HG03457 (cell line): ENCODE data around the gene CAPN2.

Experiments used
- ATAC-seq: cut with Tn5 transposase; IDR thresholded peaks from one replicate; pipeline ENCODE4 v1.9.1; 2021; ENCODE audit warnings: moderate number of reproducible peaks; ENCODE audit not compliant: unreplicated experiment

CAPN2 gene

DNA sequence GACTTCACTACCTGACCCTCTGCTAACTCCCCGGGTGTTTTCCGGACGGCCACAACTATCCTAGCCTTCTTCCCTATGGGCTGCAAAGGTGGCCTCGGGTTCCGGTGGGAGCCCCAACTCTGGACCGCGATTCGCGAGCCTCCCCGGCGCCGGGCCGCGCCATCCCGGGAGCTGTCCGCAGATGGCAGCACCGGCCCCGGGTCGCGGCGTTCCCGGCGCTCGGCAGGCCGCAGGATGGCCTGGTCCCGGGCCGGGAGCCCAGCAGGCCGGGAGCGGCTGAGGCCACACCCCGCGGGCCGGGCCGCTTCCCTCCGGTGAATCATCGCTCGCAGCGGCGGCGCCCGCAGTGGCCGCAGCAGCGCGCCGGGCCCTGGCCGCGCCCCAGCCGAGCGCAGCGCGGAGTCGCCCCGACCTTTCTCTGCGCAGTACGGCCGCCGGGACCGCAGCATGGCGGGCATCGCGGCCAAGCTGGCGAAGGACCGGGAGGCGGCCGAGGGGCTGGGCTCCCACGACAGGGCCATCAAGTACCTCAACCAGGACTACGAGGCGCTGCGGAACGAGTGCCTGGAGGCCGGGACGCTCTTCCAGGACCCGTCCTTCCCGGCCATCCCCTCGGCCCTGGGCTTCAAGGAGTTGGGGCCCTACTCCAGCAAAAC, at the start of gene CAPN2:
Gene CAPN2, plus strand, starts transcription at position 346 of the 656 bp plus-strand sequence. Its CDS starts 102 bp downstream, at position 448.
- ATAC-seq: no peak

DNA sequence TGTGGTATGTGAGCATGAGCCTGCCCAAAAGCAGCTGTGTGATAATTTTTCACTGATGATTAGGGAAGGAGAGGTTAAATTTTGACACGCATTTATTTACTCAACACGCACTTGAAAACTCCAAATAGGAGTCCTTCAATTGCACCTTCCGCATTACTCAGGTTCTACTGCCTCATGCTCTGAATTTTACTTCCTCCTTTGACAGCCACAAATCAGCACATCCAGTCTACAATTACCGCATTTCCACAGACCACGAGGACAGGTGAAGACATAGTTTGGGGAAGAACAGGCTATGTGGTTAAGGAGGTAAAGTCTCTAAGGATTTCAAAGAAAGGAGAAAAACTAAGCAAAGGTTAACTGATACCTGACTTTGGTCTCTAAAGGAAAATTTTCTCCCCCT, 49.4 kb upstream of the CAPN2 start:
- ATAC-seq: no peak

DNA sequence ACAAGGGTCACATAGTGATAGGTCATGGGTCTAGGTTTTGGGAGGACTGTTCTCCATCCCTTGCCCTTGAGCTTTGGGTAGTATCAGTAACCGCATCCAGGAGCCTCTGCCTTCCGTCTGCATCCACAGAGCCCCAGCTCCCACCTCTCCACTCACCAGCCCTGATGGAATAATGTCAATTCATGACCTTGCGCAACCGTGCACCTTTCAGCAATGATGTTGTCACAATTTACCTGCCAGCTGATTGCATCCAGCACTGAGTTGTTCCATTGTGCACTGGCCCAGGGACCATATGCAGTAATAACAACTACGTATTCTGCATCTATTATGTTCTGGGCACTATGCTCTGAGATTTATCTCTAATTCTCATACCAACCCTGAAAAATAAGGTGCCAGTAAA, 48.2 kb upstream of the CAPN2 start:
- no peak for ATAC-seq

DNA sequence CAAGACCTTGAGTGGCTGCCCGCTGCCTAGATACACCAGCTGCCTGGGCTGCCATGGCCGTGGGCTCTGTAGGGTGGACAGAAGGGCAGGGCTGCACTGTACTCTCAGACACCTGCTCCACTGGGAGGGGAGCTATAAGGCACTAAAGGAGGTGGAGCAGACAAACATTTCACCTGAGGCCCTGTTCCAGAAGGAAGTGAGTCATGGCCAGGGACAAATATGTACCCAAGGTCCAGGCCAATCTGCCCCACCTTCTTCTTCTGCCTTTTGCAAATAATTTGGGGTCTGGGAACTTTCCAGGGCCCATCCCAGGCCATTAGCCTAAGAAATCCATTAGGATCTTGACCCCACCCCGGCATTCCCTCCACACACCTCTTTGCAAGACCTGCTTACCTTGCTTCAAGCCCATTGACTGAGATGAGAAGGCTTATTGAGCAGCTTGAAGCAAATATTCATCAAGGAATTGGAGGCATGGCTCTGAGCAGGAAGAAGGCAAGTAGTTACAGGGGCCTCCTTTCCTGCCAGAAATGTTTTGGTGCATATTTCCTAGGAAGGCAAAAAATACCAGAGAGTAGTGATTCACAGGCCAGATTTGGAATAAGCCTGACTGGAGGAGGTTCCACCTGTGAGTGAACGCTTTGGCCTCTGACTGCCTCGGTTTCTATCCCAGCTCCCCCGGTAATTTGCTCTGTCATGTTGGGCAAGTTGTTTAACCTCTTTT, 46.6 kb upstream of the CAPN2 start, which contains the start of gene CAPN8:
Gene CAPN8, minus strand, starts transcription at position 110 of the 721 bp plus-strand sequence. Its CDS starts 55 bp downstream, at position 55.
- no peak for ATAC-seq

DNA sequence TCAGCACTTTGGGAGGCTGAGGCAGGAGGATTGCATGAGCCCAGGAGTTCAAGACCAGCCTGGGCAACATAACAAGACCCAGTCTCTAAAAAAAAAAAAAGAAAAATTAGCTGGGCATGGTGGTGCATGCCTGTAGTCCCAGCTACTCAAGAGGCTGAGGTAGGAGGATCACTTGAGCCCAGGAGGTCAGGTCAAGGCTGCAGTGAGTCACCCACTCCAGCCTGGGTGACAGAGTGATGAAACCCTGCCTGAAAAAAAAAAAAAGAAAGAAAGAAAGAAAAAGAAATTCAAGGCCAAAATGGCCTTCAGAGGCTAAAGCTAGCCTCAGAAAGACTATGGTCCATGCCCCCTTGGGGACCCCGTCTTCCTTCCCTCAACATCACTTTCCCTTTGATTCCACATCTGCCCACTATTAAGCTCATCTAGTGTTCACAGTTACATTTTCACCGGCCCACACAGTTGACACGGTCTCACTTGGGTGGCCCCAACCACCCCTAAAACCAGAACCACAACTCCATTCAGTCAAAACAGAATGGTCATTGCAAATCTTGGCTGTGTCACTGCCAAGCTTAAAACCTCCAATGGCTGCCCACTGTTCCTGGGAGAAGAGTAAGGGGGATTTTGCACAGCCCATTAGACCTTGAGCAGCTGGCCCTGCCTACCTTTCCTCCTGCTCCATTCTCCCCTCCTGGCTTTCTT, 44.7 kb upstream of the CAPN2 start:
- ATAC-seq: no peak

DNA sequence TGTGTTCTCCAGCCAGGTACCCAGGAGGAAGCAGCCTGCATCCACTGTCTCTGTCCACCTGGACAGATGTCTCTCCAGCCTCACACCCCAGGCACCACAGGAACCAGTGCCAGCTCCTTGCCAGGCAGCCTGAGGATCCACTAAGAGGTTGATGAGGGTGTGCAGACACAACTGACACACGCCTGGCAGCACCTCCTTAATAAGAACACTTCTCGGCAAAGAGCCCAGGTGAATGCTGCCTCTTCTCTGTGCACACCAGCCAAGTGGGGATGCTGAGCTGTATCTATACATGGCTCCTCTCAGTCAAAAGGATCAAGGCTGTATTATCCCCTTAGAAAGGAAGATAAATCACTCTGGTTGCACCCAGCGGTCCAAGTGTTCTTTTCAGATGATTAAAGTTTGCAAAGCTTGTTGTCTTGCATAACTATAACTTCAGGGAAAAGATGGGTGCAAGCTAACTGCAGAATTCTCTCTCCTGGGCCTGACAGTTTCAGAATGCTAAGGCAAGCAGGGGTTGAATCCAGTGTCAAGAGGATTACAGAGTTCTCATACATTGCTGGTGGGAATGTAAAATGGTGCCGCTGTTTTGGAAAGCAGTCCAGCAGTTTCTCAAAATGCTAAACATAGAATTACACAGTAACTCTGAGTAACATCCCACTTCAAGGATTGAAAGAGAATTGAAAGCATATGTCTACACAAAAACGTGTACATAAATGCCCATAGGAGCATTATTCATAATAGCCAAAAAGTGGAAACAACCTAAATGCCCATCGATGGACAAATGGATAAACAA, 43.1 kb upstream of the CAPN2 start:
- ATAC-seq: no peak

DNA sequence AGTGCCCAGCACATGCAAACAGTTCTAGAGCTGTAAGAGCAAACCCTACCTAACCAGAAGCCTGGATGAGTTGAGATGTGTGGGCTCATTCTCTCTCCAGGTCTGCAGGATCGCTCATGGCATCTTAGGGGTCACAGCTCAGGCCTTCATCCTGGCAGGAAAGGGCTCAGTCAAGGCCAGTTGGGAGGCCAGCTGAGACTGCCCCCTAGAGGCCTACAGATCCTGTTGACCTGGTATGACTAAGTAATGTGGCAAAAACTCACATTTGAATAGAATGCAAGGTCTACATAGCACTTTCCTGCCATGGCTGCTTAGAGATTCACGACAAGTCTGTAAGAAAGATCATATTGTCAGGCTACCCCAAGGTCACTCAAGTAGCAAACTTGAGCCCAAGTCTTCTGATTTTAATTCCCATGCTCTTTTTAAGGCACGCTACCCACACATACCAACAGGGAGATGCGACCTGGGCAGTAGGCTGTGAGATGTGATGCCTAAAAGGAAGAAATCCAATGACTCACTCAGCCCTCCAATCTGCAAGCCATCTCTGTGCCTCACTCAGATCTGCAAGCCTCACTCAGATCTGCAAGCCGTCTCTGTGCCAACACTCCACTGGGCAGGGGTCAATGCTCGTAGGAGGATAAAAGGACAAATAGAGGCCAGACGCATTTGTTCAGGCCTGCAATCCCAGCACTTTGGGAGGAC, 41.7 kb upstream of the CAPN2 start:
- no peak for ATAC-seq

DNA sequence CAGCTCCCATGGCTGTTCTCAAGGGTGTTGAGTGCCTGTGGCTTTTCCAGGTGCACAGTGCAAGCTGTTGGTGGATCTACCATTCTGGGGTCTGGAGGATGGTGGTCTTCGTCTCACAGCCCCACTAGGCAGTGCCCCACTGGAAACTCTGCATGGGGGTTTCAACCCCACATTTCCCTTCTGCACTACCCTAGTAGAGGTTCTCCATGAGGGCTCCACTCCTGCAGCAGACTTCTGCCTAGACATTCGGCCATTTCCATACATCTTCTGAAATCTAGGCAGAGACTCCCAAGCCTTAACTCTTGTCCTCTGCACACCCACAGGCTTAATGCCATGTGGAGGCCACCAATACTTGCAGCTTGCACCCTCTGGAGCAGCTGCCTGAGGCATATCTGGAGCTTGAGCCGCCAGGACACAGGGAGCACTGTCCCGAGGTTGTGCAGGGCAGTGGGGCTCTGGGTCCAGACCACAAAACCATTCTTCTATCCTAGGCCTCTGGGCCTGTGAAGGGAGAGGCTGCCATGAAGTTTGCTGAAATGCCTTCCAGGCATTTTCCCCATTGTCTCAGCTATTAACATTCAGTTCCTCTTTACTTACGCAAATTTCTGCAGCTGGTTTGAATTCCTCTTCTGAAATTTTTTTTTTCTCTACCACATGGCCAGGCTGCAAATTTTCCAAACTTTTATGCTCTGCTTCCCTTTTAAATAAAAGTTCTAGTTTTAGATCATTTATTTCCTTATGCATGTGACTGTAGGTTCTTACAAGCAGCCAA, 38.0 kb upstream of the CAPN2 start:
- ATAC-seq: no peak

DNA sequence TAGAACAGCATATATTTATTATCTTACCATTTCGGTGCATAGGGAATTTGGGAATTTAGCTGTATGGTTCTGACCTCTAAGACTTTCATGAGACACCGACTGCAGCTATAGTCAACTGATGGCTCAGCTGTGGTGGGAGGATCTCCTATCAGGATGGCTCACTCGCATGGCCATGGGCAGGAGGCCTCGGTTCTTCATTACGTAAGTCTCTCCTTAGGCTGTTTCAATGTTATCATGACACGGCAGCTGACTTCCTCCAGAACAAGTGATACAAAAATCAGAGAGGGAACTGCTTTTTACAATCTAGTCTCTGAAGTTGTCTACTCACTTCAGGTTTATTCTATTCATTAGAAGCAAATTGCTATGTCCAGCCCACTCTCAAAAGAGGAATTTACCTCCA, 33.5 kb upstream of the CAPN2 start:
- ATAC-seq: no peak

DNA sequence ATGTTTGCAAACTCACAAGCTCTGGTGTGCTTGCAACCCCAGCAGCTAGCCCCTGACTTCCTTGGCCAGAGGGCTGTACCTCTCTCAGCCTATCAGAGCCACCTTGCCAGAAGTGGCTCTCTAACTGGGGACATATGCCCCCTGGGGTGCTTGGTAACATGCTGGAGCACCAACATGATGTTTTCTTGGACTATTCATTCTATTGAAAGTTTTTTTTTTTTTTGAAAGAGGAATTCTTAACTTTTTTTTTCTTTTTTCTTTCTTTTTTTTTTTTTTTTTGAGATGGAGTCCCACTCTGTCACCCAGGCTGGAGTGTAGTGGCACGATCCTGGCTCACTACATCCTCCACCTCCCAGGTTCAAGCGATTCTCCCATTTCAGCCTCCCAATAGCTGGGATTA, 32.2 kb upstream of the CAPN2 start:
- ATAC-seq: no peak

DNA sequence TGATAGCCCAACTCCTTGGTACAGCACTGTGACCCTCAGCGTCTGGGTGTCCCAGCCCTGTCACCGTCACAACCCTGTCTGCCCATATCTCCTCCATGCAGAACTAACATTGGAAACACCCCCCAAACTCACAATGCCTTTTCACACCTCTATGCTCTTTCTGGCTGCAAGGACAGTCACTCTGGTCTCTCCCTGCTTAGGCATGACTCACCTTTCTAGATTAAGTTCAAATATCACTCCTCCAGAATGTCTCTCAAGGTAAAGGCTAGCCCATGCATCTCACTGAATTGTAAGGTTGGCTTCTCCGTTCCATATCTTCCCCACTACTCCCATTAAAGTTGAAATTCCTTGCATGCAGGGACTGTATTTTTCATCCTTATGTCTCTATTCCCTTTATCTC, 29.8 kb upstream of the CAPN2 start:
- ATAC-seq: no peak

DNA sequence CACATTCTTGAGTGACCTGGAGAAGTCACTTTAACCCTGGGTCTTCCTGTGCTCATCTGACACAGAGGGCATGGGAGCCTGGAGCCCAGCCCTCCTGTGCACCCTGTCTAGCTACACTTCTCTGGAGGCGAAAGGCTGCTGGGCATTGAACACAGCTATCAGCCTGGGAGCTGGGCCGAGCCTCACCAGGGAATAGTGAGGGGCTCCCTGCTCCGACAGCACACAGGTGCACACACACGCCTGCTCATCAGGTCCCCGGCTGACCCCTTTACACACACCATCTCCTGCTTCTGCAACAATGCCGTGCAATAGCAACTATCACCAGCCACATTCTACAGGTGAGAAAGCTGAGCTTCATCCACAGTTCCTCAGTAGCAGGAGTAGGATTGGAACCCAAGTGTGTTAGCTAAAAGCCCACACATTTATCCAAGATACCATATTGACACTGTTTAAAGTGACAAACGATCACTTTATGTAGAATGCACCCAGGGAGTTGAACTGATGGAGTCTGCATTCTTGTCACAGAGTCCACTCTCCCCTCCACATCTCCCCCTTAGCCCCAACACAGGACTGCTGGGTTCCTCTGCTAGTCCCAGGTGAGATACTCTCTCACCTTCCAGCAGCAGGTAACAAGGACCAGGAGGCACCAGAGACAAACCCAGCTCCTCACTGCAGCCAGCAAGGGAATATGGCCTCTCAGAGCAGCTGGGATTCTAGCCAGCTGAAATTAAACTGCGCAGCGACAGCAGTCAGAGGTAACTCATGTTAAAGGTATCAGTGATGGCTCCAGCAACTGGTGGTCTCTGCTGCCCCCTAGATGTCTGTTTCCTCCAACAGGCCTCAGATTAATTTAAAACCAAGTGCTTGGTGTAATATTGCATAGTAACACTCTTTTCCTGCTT, 28.5 kb upstream of the CAPN2 start:
- no peak for ATAC-seq

DNA sequence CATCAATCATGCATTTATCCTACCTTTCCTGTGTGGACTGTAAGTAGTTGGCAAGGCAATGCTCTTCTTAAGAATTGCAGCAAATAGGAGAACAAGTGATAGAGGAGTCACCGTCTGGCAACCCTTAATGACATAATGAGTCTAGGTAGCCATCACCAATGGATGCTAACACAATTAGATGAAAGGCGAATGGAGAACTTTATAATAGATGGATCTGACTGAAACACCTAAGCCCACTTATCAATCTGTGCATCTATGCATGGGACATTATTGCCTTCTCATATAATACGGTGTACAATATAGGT, 27.9 kb upstream of the CAPN2 start:
- no peak for ATAC-seq

DNA sequence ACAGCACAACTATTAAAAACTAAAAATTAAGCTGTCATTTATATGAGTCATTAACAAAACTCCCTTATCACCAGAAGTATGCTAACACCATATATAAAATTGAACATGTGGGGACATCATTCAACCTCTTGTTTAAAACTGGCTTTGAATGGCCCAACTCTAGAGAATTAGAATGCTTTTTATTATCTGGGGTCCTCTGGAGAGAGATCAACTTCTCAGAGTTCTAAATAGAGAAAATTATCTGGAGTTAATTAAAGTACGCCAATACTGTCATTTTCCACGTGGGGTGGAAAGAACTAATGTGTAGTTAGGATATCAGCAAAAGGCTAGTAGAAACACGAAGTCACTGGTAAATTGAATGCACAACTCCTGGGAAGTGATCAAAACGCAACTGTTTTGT, 21.2 kb upstream of the CAPN2 start:
- ATAC-seq: no peak

DNA sequence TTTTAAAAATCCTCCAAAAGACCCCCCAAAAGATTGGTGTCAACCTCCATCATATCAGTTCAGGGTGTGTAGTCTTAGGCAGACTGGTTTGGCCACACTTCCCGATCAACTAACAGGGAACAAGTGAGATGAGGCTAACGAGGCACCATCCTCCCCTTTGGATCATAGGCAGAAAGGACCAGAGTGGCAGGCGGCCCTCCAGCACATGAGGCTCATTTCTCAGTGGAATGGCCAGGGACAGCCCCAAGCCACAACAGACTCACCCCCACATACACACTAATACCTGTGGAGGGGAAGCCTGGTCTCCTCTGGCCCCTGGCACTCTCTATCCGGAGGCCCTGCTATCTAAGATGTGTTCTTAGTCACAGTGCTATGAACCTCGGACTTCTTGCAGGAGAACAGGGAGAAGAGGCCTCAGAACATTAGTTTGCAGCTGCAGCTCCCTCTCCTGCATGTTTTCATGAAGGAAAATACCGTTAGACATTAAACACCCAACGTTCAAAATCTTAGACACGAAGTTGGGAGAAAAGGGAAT, 17.3 kb upstream of the CAPN2 start:
- no peak for ATAC-seq

DNA sequence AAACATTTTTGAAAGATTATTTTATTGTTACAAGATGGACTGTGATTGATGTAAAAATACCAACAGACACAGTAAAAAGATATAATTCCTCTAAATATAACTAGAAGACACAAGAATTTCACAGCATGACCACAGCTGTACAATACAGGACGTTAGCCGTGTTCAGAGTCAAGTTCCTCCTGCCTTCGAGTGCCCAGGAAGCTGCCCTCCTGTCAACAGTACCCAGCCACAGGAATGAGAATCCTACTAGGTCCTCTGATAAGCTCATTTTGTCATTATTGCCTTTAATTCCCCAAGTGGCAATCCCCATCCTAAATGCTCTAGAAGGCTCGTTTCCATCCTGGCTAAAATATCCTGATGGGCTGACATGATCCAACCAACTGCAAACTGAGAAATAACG, 16.4 kb upstream of the CAPN2 start:
- ATAC-seq: no peak

DNA sequence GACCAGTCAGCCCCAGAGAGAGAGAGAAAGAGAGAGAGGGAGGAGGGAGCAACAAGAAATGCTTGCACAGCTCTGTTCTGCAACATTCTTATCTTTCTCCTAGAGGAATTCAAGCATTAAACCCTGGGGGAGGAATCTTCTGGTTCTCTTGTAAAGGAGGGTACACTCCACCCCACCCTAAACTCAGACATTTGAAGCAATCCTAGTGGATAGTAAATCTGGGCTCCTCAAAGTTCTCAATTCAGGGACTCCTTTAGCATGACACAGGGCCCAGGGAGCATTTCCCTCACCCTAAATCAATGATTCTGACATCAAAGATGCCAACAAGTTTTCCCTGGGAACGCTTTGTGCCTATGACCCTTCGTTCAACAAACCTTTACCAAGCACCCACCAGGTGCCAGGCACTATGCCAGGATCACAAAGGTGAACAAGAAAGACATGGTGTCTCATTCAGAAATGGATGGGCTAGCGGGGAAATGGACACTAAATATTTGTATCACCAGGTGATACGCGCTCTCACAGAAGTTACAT, 11.9 kb upstream of the CAPN2 start:
- no peak for ATAC-seq

DNA sequence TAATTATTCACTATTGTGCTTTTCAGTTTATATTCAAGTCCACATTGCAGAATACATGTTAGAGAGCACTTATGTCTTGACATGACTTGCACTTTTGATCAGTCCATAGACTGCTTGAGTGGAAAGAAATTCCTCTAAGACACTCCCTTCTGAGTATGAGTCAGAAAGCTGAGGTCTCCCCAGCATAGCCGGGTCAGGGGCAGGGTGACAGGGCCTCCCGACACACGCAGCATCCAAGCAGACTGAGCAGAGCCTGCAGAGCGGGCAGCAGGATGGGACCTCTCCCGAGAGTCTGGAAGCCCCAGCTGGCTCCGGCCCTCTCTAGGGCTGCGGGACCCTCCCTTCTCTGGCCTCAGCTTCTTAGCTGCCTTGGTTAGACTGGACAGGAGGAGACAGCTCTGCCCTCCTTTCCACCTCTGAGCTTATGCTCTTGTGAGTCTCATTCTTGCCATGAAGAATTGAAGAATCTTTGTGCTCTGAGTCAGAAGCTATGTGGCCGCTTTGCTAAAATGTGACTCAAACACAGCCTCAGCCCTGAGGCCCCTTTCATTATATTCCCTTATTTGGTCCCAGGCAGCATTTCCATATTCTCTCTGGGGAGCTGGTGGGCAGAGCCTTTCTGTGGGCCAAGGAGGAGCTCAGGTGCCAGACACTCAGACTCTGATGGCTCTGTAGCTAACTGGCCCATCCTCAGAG, 11.2 kb upstream of the CAPN2 start:
- no peak for ATAC-seq
